ENCODE results near the gene SH3BGRL. TPM values are rescaled to one million over a fixed set of nuclear protein-coding genes. Genes with fewer than 3 reads are reported as not detected.

Gene SH3BGRL
- total and polyA plus RNA-seq, 9 of the 15 experiments (the other 6 are each of a cell fraction or from before 2014, with no cell fraction given), result 21.3 to 74.3 (median 45.4) TPM

DNA sequence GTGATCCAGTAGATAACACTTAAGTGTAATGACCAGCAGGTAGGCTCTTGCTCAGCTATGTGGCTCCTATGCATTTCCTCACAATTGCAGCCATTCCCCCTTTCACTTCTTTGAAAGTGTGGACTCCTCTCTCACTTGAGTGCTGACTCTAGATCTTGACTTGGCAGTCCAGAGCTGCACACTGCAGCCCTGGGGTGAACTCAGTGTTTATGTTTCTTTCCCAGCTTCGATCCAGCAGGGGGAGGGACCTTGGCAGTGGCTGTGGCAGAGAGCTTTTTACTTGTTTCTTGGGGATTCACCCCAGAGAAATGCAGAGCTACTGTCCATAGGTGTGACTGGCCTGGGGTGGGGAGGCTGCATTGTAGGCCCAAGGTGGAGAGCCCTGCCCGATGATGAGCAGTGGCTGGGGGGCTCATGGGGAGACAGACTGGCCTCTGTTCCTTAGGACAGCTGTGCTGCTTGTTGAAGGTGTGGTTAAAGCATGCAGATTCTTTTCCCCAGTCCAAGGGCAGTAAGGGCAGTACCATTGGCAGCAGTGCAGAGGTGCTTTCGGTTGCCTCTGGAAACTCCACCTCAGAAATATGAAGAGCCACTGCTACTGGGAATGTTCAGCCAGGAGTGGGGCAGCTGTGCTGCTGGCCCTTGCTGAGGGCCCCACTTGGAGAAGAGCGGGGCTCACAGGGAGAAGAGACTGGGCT lies 134.7 kb downstream of the SH3BGRL start:
- no peaks in the 10 kb centered on the region for H3K9me3 ChIP-seq (replicated peaks; ENCODE audit: control insufficient read depth, insufficient read depth, low read depth, low read length)
- H4K20me1 ChIP-seq (replicated peaks; ENCODE audit: control insufficient read depth, insufficient read depth, low read length), result no peaks in the 10 kb centered on the region
- ChIA-PET POLR2A (no interaction called here), CTCF (ENCODE audit: low intra/inter-chr PET ratio) (no interaction called here)
- no peak for ATAC-seq
- H3K36me3 ChIP-seq (ENCODE audit: control insufficient read depth, insufficient read depth, low read length), result no peaks in the 10 kb centered on the region
- in situ Hi-C loops (cut with MboI), result no loop called here
- BruUV-seq (replicated peaks), result no TSS peak
- H3K4me1 ChIP-seq (replicated peaks in 1 of 2; ENCODE audit: control insufficient read depth in 2 of 2, insufficient read depth in 2 of 2, low read length in 2 of 2), result no peaks in the 10 kb centered on the region
- intact Hi-C loops (cut with micrococcal nuclease), result no loop called here
- H3K79me2 ChIP-seq (ENCODE audit: control insufficient read depth, insufficient read depth, low read length), result no peaks in the 10 kb centered on the region
- no peaks in the 10 kb centered on the region for H3K27me3 ChIP-seq (ENCODE audit: control insufficient read depth in 2 of 2, insufficient read depth in 2 of 2, low read length in 2 of 2)
- no peak overlapping the region for H3K27ac ChIP-seq (ENCODE audit: extremely low read depth, low read depth, low read length)
- no peak for FAIRE-seq
- H3K4me2 ChIP-seq (ENCODE audit: insufficient read depth, low read length), result no peak overlapping the region
- no peak overlapping the region for H2AFZ ChIP-seq (ENCODE audit: low read depth, low read length)
- 4% methylated on average over 4 of the region's 4 CpGs for WGBS (ENCODE audit: insufficient coverage, low coverage, missing lambda C conversion rate)
- no peak for DNase-seq (ENCODE audit: extremely low read depth in 1 of 4, low spot score in 3 of 4)
- H3K9ac ChIP-seq (ENCODE audit: insufficient read depth in 1 of 2, low read depth in 2 of 2, low read length in 2 of 2), result no peak overlapping the region
- no peaks in the 10 kb centered on the region for H3K9me1 ChIP-seq (ENCODE audit: control insufficient read depth, insufficient read depth, low read length)
- no peak overlapping the region for H3K4me3 ChIP-seq
- TF ChIP-seq, protein P1, sequence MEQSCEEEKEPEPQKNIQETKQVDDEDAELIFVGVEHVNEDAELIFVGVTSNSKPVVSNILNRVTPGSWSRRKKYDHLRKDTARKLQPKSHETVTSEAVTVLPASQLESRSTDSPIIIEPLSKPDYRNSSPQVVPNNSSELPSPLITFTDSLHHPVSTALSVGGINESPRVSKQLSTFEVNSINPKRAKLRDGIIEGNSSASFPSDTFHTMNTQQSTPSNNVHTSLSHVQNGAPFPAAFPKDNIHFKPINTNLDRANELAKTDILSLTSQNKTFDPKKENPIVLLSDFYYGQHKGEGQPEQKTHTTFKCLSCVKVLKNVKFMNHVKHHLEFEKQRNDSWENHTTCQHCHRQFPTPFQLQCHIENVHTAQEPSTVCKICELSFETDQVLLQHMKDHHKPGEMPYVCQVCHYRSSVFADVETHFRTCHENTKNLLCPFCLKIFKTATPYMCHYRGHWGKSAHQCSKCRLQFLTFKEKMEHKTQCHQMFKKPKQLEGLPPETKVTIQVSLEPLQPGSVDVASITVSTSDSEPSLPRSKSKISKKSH (CRISPR knock-in tag; IDR thresholded peaks at IDR 0.05), result no peak
- TF ChIP-seq NKRF (IDR thresholded peaks at IDR 0.05; ENCODE audit: borderline replicate concordance) (no peak), ZBTB43 (CRISPR knock-in tag; IDR thresholded peaks at IDR 0.05) (no peak), ZFP91 (CRISPR knock-in tag; IDR thresholded peaks at IDR 0.05) (no peak), YY1 (IDR thresholded peaks at IDR 0.05; ENCODE audit: borderline replicate concordance in 1 of 3, control insufficient read depth in 1 of 3, extremely low read depth in 1 of 3, insufficient read depth in 3 of 3, insufficient read length in 1 of 3, insufficient replicate concordance in 2 of 3, low read depth in 1 of 3, low read length in 2 of 3) (no peak), ZNF444 (CRISPR knock-in tag; IDR thresholded peaks at IDR 0.05) (no peak), ZNF311 (CRISPR knock-in tag; IDR thresholded peaks at IDR 0.05) (no peak), JUND (IDR thresholded peaks at IDR 0.05; ENCODE audit: borderline replicate concordance, low read depth, low read length) (no peak), JUND (tag; IDR thresholded peaks at IDR 0.05; ENCODE audit: borderline replicate concordance, low read depth, low read length) (no peak), SP2 (IDR thresholded peaks at IDR 0.05; ENCODE audit: extremely low read depth, low read depth, low read length, poor library complexity, severe bottlenecking) (no peak), DNMT1 (IDR thresholded peaks at IDR 0.05) (no peak)
- TF ChIP-seq, protein P2, sequence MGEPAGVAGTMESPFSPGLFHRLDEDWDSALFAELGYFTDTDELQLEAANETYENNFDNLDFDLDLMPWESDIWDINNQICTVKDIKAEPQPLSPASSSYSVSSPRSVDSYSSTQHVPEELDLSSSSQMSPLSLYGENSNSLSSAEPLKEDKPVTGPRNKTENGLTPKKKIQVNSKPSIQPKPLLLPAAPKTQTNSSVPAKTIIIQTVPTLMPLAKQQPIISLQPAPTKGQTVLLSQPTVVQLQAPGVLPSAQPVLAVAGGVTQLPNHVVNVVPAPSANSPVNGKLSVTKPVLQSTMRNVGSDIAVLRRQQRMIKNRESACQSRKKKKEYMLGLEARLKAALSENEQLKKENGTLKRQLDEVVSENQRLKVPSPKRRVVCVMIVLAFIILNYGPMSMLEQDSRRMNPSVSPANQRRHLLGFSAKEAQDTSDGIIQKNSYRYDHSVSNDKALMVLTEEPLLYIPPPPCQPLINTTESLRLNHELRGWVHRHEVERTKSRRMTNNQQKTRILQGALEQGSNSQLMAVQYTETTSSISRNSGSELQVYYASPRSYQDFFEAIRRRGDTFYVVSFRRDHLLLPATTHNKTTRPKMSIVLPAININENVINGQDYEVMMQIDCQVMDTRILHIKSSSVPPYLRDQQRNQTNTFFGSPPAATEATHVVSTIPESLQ (CRISPR knock-in tag; IDR thresholded peaks at IDR 0.05), result no peak
